Measurements from ENCODE around the gene BBLN. TPM values are rescaled to one million over a fixed set of nuclear protein-coding genes. Genes with fewer than 3 reads are reported as not detected.

BBLN gene
- total RNA-seq, 1 experiment from 2014 or later, result 41.9 TPM

DNA sequence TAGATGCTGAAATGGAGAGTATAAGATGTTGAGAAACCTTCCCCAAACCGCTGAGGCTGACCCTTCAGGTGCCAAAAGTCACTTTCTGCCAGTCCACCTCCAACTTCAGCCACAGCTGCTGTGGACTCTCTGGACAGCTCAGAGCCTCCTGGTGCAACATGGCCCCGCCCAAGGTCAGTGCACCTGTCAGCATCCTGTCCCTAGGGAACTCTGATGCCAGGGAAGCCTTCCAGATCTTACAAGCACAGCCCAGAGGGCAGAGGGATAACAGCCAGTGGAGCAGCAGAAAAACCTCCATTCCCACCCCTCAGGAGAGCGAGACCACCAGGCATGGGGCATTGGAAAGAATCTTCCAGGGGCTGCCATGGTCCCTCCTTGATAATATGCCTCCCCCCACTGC lies 22.1 kb upstream of the BBLN start:
- CTCF ChIA-PET, result no interaction called here
- intact Hi-C loops (cut with micrococcal nuclease; ENCODE audit: unreplicated experiment), result no loop called here
- POLR2A ChIA-PET (ENCODE audit: low non-redundant PET), result no interaction called here
- Histone ChIP-seq H3K4me3 (ENCODE audit: low read depth, low read length, poor library complexity, severe bottlenecking) (no peak overlapping the region), H3K9me3 (ENCODE audit: low read depth, low read length, poor library complexity, severe bottlenecking) (no peaks in the 10 kb centered on the region), H3K36me3 (ENCODE audit: insufficient read depth, low read length, poor library complexity, severe bottlenecking) (no peaks in the 10 kb centered on the region), H3K4me1 (ENCODE audit: insufficient read depth, low read length, poor library complexity, severe bottlenecking) (no peaks in the 10 kb centered on the region), H3K27me3 (replicated peaks; ENCODE audit: insufficient read depth, low read depth, low read length, poor library complexity) (no peaks in the 10 kb centered on the region), H3K27ac (ENCODE audit: low read depth, low read length, poor library complexity, severe bottlenecking) (no peak overlapping the region)
- DNase-seq (ENCODE audit: low spot score), result no peak
- no TSS peak for BruUV-seq (replicated peaks)
- TF ChIP-seq EZH2 (IDR thresholded peaks at IDR 0.05; ENCODE audit: borderline replicate concordance, low read depth, low read length, poor library complexity, severe bottlenecking), result no peak
- TF ChIP-seq, protein P1, sequence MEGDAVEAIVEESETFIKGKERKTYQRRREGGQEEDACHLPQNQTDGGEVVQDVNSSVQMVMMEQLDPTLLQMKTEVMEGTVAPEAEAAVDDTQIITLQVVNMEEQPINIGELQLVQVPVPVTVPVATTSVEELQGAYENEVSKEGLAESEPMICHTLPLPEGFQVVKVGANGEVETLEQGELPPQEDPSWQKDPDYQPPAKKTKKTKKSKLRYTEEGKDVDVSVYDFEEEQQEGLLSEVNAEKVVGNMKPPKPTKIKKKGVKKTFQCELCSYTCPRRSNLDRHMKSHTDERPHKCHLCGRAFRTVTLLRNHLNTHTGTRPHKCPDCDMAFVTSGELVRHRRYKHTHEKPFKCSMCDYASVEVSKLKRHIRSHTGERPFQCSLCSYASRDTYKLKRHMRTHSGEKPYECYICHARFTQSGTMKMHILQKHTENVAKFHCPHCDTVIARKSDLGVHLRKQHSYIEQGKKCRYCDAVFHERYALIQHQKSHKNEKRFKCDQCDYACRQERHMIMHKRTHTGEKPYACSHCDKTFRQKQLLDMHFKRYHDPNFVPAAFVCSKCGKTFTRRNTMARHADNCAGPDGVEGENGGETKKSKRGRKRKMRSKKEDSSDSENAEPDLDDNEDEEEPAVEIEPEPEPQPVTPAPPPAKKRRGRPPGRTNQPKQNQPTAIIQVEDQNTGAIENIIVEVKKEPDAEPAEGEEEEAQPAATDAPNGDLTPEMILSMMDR (conservative IDR thresholded peaks at IDR 0.05; ENCODE audit: low read depth, low read length), result no peak

DNA sequence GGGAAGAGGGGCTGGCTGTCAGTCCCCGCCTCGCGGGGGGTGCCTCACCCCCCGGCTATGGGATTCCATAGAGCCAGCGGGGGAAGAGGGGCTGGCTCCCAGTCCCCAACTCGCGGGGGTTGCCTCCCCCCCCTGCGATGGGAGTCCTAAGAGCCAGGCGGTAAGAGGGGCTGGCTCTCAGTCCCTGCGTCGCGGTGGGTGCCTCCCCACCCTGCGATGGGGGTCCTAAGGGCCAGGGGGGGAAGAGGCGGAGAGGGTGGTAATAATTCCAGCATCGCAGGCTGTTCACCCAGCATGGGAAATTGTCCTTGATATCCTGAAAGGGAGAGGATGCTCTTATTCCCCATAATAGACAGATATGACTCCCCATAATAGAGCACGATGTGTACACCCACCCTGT lies 20.4 kb upstream of the BBLN start:
- BruUV-seq (replicated peaks), result no TSS peak
- POLR2A ChIA-PET (ENCODE audit: low non-redundant PET), result no interaction called here
- Histone ChIP-seq H3K4me1 (ENCODE audit: insufficient read depth, low read length, poor library complexity, severe bottlenecking) (no peaks in the 10 kb centered on the region), H3K27me3 (replicated peaks; ENCODE audit: insufficient read depth, low read depth, low read length, poor library complexity) (no peaks in the 10 kb centered on the region), H3K36me3 (ENCODE audit: insufficient read depth, low read length, poor library complexity, severe bottlenecking) (no peaks in the 10 kb centered on the region), H3K27ac (ENCODE audit: low read depth, low read length, poor library complexity, severe bottlenecking) (no peak overlapping the region), H3K9me3 (ENCODE audit: low read depth, low read length, poor library complexity, severe bottlenecking) (no peaks in the 10 kb centered on the region), H3K4me3 (ENCODE audit: low read depth, low read length, poor library complexity, severe bottlenecking) (no peak overlapping the region)
- CTCF ChIA-PET, result no interaction called here
- intact Hi-C loops (cut with micrococcal nuclease; ENCODE audit: unreplicated experiment), result no loop called here
- no peak for DNase-seq (ENCODE audit: low spot score)
- no peak for TF ChIP-seq EZH2 (IDR thresholded peaks at IDR 0.05; ENCODE audit: borderline replicate concordance, low read depth, low read length, poor library complexity, severe bottlenecking)
- TF ChIP-seq, protein P1 (conservative IDR thresholded peaks at IDR 0.05; ENCODE audit: low read depth, low read length), result no peak

DNA sequence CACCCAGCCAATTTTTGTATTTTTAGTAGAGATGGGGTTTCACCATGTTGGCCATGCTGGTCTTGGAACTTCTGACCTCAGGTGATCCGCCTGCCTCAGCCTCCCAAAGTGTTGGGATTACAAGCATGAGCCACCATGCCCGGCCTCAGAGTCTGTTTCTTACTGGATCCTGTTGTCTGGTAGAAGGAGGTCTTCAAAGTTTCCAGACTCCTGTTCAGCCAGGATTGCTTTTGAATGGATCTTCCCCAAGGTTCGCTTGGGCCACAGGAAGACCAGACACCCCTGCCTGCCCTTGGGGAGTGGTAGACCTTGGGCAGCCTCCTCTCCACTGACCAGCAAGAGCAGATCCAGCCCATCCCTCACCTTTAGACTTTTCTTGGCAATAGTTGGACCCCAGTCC lies 18.5 kb upstream of the BBLN start:
- no peaks in the 10 kb centered on the region for H3K4me1 ChIP-seq (ENCODE audit: insufficient read depth, low read length, poor library complexity, severe bottlenecking)
- no peaks in the 10 kb centered on the region for H3K27me3 ChIP-seq (replicated peaks; ENCODE audit: insufficient read depth, low read depth, low read length, poor library complexity)
- H3K9me3 ChIP-seq (ENCODE audit: low read depth, low read length, poor library complexity, severe bottlenecking), result no peaks in the 10 kb centered on the region
- intact Hi-C loops (cut with micrococcal nuclease; ENCODE audit: unreplicated experiment), result no loop called here
- ChIA-PET CTCF (interaction anchor here (0.6 kb wide), 1 partner anchor 146 kb away, joined by 3 read pairs; no protein-coding TSS in a partner anchor), POLR2A (ENCODE audit: low non-redundant PET) (no interaction called here)
- BruUV-seq (replicated peaks), result no TSS peak
- H3K36me3 ChIP-seq (ENCODE audit: insufficient read depth, low read length, poor library complexity, severe bottlenecking), result no peaks in the 10 kb centered on the region
- TF ChIP-seq, protein P1 (conservative IDR thresholded peaks at IDR 0.05; ENCODE audit: low read depth, low read length), result no peak
- TF ChIP-seq EZH2 (IDR thresholded peaks at IDR 0.05; ENCODE audit: borderline replicate concordance, low read depth, low read length, poor library complexity, severe bottlenecking), result no peak
- no peak overlapping the region for H3K27ac ChIP-seq (ENCODE audit: low read depth, low read length, poor library complexity, severe bottlenecking)
- H3K4me3 ChIP-seq (ENCODE audit: low read depth, low read length, poor library complexity, severe bottlenecking), result no peak overlapping the region
- DNase-seq (ENCODE audit: low spot score), result no peak
